HG02884 (cell line): ENCODE measurements around the gene CADM1.
A peak's percentile ranks its signal among the peaks of the same experiment; 100 is the strongest.

Experiments
- ATAC-seq: cut with Tn5 transposase; IDR thresholded peaks from one replicate; pipeline ENCODE4 v1.9.1; 2021; ENCODE audit warnings: mild to moderate bottlenecking, moderate library complexity; ENCODE audit not compliant: unreplicated experiment

The CADM1 gene

DNA sequence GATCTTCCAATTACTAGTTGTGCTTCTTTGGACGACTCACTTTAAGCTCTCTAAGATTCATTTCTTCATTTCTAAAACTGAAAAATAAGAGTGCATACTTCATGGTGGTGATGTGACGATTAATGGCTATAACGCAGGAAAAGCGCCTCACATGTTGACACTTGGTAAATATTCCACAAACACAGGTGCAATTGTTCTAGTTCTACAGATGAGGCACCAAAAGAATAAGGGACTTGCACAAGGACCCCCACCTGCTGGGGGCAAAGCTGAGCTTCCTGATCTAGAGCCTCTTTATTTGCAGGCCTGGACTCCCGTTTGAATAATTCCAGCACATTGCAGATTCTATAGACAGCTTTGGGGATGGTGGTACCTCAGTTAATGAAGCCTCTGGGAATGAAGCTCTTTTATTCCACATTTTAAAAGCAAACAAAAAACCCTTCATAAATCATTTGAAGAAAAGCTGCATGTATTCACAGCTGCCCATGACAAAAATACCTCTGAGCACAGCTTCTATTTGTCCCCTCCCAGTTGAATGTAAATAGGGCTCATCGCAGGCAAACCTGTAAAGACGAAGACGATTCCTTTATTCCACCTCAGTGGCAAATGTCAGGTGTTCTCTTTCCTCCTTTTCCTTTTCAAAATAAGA is 14.9 kb upstream of the CADM1 start:
- no peak for ATAC-seq

DNA sequence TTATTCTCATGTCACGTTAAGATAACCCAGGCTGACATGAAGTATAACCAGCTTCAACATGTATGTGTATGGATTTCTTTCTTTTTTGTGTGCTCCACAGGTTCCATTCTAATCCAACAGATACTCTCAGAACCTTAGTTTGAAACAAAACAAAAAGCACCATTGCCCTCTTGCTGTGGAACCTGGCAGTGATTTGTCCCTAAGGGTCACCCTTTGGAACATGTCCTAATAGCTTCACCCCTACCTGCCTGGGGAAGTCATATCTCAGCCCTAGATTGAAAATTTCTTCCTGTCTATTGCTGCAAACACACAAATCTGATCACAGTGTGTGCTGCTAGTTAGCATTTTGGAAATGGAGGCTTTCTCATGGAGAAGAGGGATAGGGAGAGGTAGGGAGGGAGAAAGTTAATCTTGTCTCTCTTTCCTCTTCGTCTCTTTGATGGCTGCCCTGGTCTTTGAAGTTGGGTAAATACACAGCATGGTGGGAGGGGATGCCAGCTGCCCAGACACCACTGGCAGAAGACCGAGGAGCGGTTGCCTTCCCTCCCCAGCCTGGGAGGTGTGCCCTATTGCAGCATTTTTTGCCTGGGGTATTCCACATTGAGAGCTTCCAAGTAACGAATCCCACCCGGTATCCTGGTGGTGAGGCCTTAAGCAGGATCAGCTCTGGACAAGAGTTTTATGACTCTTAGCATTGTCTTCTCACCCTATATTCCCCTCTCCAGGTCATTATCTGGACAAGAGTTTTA is 11.6 kb upstream of the CADM1 start:
- no peak for ATAC-seq

DNA sequence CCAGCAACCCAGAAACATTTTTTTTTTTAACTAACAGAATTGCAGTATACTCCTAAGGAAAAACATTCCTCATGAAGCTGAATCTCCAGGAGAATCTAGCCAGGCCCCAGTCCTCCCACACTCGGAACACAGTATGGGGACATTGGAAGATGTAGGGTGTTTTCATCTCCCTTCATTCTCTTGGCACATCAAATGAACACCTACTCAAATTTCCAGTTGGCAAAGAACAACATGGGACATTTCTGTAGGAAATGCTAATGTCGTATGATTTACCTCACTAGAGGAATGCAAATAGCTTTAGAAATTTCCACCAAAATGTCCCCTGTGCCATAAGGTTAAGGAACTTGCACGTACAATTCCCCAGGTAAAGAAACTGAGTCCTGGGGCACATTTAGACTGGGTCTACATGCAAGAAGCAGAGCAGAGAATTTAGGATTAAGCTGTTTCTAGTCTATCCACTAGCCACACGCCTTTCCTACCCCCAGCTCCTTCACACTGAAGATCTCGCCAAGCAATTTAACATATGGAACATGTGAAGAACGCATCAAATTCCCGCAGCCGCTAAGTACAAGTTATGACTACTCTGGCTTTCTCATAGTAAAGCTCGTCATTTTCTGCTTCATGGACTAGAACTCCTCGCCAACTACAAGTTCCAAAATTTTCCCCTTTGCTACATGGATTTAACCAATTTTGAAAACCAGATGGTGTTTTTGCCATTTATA is 2.9 kb upstream of the CADM1 start:
- ATAC-seq, result no peak

DNA sequence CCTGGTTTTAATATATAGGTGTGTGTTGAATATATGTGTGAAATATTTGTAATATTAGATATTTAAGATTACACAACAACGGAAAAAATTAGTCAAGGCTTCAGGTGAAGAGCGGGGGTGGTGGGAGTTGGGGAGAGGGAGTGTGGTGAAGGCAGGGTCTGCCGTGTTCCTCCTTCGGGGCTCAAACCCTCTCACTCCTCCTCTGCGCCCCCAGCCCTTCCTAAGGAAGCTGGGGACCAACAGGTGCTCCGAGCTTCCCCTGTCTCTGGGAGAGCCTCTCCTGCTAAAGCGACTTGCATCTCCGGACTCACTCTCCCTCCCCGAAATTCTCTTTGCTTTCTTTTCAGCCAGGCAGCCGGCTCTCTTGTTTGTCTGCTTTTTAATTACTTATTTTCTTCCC is 960 bp upstream of the CADM1 start:
- no peak for ATAC-seq

DNA sequence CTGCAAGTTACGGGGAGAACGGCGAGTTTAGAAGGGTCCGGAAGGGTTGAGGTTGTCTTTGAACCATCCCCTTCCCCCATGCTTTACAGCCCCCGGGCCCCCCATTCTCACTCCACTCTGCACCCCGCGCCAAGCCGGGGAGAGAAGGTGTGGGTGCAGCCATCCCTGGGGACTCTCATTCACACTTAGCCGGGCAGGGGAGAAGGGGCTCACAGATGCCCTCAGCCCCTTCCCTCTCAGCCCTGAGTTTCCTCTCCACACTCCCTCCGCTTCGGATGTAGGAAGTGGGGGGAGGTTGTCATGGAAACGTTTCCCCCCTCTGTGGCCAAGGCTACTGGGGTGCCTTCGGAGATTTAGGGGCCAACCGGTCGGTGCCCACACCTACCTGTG is 334 bp downstream of the CADM1 start:
- ATAC-seq, result no peak

DNA sequence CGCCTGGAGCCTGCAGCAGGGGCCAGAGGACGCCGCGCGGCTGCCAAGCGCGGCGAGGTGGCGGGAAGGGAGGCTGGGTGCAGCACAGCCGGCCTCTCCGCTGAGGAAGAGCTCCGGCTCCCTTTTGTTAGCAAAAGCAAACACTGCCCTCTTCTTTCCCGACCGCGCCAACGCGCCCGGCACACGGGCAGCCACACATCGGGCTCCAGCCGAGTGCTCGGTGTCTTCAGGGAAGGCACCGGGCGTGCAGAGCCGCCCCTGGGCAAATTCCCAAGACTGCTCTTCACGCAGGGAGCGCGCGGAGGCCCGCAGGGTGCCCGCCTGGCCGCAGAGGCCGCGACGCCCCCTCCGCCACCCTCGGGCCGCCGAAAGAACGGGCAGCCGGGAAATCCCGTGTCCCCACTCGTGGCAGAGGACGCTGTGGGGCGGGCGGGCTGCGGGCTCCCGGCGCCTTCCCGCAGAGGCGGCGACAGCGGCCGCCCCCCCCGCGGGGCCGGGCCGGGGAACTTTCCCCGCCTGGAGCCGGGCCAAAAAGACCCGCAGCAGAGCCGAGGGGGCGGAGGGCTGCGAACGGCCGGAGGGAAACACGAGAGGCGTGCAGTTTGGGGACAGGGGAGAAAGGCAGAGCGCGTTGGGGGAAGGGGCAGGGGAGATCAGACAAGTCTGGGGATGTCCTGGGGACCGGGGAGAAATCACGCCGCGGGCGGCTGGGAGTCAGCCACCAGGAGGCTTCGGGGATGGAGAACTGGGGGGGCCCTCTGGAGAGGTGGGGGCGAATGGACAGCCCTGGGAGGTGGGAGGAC is 931 bp downstream of the CADM1 start:
- ATAC-seq, result no peak

DNA sequence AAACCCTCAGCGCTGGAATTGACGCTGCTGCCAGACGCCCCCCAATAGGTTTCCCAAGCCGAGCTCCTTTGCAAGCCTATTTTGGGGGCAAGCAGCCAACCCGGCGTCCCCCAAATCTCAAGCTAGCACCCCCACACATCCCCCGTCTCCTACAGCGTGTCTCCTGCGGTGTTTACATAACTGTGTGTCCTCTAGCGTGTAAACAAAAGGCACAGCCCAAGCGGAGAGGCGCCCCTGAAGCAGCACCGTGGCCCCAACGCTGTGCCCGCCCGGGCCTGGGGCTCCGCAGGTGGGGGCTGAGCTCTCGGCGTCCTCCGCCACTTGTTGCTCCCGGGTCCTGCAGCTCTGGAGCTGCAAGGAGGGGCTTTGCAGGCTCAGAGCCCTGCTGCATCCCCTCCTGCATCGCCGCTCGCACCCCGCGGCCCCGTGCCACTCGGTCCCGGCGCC is 1.6 kb downstream of the CADM1 start:
- ATAC-seq, result no peak

DNA sequence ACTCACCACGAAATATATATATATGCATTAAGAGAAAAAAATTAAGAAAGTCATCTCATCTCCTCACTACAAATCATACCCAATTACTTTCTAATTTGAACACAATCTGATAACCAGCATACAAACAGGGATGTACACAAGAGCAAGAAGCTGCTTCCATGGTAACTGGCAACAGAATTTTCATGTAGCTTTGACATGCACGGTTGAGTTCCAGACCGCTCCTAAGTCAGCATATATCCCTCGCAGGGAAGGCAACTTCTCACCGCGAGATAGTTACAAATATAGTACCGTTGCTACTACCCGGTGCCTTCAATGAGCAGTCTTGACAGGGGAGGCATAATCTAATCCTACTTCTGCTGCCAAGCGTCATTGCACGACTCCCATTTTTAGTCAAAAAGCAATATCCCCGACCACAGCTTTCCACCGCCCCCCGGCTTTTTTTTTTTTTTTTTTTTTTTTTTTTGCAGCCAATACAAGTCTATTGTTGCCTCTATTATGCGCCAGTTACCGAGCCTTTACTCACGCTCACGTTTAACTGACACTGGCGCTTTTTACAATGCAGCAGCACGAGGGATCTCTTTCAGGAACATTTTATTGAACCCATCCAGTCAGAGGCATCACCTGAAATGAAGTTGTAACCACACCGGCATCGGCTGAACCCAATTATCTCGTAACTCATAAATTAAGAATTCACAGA is 2.2 kb downstream of the CADM1 start:
- ATAC-seq, result peak; percentile 39

DNA sequence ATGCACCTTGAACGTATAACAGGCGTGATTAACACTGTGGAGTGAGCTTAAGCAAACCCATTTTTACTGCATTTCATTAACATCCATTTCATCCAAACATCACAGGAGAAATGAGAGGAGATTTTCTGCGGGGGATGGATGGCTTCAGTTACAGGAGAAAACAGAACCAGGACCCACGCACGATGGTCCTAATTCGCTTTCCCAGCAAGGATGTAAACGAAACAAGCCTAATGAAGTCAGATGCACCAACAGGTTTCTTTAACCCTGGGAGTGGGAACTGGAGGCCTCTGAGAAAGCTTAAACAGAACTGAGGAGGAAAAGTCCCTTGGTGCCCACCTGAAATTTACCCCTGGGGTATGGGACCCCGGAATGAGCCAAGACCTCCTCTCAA is 2.7 kb downstream of the CADM1 start:
- no peak for ATAC-seq

DNA sequence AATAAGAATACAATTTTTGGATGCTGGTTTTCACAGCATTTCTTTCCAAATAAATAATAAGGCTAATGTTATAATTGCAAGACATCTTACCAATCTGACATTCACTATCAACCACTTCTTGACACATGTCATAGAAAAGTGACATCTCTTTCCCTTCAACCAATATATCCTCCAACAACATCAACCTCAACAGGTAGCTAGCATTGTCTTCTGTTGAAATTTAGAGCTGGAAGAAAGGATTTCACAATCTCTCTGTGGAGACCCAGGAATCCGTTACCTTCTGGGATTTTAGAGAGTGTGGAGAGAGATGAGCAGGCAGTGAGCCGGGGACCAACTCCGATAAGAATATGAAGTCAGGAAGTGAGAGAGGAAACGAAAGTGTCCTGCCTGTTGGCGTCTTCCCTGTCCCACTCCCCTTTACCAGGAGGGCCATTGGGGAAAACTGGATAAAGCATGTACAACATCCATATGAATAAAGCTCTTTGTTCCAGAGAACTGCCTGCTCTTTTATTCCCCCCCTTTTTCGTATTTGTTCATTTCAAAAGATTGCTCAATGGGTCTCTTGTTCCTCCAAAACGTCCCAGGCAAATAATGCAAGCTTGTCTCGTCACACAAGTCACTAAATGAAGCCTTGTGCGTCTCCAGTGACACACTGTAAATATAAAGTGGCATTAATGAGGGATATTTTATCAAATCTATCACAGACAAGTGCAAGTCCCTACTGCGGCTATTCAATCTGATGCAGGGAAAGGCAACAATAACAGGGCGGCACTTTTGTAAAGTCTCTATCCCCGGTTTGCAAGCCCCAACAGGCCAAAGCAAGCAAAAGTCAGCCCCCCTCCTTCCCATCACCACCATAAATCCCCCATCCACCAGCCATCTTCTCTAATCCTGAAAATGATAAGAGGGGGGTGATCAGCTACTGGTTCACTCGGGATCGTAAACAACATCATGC is 3.4 kb downstream of the CADM1 start:
- ATAC-seq, result no peak

DNA sequence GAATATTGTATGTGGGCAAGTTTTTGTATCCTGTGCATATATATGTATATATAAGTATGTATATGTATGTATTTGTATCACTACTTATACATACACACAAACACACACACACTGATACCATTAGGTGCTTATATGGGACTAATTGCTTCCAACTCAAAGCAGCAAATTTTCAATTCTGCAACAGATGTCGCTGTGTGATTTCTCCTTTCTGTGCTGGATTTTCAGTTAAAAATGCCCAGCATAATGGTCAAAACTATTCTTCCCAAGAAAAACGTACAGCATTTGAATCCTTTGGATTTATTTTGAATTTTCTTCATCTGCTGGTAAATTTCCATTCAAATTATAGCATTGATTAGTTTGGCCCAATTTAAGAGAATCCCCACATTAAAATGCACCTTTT is 4.3 kb downstream of the CADM1 start:
- ATAC-seq, result no peak

DNA sequence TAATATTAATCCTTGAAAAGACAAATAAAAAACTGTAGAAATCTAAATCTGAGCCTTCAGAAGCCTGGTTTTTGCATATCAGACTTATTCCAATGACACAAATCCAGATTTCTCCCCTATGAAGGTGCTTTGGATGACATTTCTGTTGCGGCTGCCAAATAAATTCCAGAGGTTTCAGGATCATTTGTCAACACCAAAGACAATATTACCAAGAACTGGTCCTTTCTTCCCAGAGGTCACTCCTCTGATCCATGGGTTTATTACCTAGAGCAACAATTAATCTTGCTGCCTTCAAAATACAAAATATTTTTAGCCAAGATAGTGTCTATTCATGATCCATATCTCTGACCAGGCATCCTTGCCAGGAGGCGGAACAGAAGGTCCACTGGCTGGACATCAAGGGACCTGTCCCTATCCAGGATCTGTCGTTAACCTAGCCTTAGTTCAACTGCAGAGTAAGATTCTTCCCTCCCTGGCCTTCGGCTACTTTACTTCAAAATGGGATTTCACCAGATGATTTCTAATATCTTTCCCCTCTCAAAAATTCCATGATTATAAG is 4.9 kb downstream of the CADM1 start:
- ATAC-seq, result no peak

DNA sequence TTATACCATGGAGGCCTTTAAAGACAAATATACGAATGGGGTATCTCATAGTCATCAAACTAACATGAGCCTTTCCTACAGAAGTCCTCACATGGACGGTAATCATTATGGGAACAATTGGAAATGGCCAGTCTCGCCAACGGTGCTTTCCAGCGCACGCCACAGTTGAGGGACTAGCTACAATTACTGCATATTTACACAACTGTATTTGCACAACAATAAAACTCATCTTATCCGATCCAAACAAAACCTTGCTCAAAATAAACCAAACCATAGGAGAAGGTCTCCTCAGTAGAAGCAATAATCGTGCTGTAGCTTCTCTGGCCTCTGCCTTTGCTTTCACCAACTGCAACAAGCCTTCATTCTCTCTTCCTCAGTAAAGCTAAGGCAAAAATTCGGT is 5.9 kb downstream of the CADM1 start:
- no peak for ATAC-seq

DNA sequence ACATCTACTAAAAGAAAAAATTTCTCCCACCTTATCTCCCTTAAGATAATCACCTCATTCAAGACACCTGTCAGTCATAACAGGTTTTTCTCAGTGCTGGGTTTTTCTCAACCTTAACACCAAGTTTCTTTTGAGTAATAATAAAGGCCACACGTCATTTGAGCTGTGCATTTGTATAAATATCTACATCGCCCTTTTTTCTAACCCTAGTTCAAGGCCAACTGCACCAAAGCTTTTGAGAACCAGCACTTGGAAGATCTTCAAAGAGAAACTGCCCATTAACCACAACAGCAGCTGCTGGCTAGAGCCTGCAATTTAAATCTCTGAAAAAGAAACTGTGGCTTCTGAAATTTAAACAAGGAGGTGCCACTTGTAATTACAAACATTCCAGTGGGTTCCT is 6.9 kb downstream of the CADM1 start:
- ATAC-seq, result peak; percentile 63

DNA sequence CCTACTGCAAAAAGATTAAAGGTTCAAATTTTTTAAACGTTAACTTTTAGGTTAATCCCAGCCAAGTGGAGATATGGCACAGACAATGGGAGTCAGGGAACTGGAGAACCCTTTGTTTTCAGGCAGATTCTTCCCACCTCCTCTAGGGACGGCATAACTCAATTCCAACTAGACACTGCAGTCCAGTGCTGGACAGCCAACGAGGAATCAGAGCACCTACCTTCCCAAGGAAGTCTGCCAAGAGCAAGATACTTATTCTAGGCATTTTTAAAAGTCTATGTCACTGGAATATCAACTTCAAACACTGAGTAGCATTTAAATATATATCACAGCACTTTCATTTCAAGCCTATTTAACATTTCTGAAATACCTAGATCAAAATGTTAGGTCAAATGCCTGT is 7.3 kb downstream of the CADM1 start:
- no peak for ATAC-seq

DNA sequence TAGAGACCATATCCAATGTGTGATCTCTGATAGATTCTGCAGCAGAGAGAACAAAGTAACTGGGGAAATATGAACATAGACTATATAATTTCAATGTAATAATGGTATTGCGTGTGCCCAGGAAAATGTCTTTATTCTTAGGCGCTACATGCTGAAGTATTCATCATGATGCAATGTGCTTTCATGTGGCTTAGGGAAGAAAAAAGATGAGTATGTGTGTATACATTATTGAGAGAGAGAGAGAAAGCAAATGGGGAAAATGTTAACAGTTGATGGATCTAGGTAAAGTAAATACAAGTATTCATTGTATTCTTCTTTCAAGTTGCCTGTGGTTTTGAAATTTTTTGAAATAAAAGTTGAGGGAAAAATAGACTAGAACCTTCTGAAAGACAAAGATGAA is 10.3 kb downstream of the CADM1 start:
- ATAC-seq, result no peak

DNA sequence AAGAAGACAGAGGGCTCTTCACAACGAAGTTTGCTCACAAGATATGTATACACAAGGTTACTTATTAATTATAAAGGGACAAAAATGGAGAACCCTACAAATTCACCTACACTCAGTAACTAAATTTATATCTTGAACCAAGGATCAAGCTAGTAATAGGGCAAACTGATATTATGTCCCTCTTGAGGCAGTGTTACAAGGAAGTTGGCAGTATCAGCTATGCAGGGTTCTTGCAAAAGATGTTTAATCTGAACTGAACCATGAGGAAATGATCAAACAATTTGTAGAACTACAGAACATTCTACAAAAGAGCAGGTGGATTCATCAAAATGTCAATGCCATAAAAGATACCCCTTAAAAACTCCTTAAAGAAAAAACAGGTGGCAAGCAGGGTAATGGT is 10.7 kb downstream of the CADM1 start:
- no peak for ATAC-seq

DNA sequence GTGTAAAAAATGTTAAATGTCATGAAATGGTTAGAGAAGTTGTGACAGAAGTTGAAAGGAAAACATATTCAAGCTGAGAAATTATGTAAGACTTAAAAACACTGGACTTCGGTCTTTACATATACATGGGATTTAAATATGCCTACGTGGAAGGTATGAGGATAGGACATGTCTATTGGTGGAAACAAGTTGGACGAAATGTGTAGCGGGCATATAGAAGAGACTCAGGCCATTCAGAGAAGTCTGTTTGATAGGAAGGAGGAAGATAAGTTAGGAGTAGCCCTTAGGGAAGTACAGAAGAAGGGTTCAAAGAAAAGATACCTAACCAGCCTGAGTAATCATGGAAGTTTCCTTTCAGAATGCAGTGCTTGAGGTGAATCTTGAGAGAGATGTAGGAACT is 14.7 kb downstream of the CADM1 start:
- ATAC-seq, result no peak

DNA sequence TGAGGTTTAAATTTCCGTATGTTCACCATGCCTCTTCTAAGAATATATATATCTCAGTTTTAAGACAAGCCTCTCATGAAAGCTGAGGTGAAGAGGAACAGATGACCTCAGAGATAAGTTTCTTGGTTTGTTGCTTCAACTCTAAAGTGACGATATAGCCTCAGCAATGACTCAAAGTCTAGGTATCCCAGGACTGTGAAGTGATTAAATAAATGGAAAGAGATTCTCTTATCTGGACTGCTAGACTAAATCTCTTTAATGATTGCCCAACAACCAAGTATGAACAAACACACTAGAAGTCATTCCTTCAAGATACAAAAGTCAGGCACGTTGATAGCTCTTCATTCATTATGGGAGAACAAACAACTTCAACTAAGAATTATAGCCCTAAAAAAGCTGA is 15.3 kb downstream of the CADM1 start:
- no peak for ATAC-seq
